PC-9 (cell line): ENCODE results near the gene NAT8L. TPM values are rescaled to one million over a fixed set of nuclear protein-coding genes. Genes with fewer than 3 reads are reported as not detected.

Experiments used
- BruUV-seq: library from RNA; stranded (reverse); fragments of 400-500 nt; replicated peaks from 2 replicates; lab custom pipeline; 2021; lab: Mats Ljungman, UMichigan
- CTCF ChIA-PET: fragments of 300-600 bp; sonication (Branson Sonifier 250); formaldehyde crosslinking; loops from one replicate; lab custom pipeline; 2022; ENCODE audit warnings: antibody characterized with exemption; lab: Charles Lee
- POLR2A ChIA-PET: fragments of 300-600 bp; sonication (Branson Sonifier 250); formaldehyde crosslinking; loops from one replicate; lab custom pipeline; 2022; ENCODE audit warnings: antibody characterized with exemption; ENCODE audit not compliant: unreplicated experiment; lab: Charles Lee
- DNase-seq, 2 experiments: peaks; one replicate each; pipeline versions ENCODE4 v3.0.0 to v3.0.0-alpha.2; 2015 to 2022; ENCODE audit warnings: mixed read lengths in 1 of 2
- H2AFZ ChIP-seq: fragments of 200-600 bp; sonication (generic); 2 replicates; pipeline ENCODE4 v1.8.1; 2017; ENCODE audit warnings: antibody characterized with exemption
- H3F3A ChIP-seq: fragments of 200-600 bp; sonication (generic); 2 replicates; pipeline ENCODE4 v1.8.1; 2017; ENCODE audit warnings: antibody characterized with exemption, mild to moderate bottlenecking, low read depth; ENCODE audit not compliant: insufficient read depth
- H3K27ac ChIP-seq: fragments of 200-600 bp; sonication (generic); 2 replicates; pipeline ENCODE4 v1.6.1; 2016; ENCODE audit warnings: mixed run types
- H3K27me3 ChIP-seq: fragments of 200-600 bp; sonication (generic); 2 replicates; pipeline ENCODE4 v1.6.1; 2016; ENCODE audit warnings: low read depth, mixed run types; ENCODE audit not compliant: insufficient read depth
- H3K36me3 ChIP-seq: fragments of 200-600 bp; sonication (generic); 2 replicates; pipeline ENCODE4 v1.6.1; 2016; ENCODE audit warnings: low read depth, mixed run types
- H3K4me1 ChIP-seq: fragments of 200-600 bp; sonication (generic); replicated peaks from 2 replicates; pipeline ENCODE4 v1.6.1; 2016; ENCODE audit warnings: mixed run types; ENCODE audit not compliant: insufficient read depth
- H3K4me2 ChIP-seq: fragments of 200-600 bp; sonication (generic); 2 replicates; pipeline ENCODE4 v1.6.1; 2017; ENCODE audit warnings: mixed run types
- H3K4me3 ChIP-seq: fragments of 200-600 bp; sonication (generic); 2 replicates; pipeline ENCODE4 v1.6.1; 2016; ENCODE audit warnings: mixed run types
- H3K79me2 ChIP-seq: fragments of 200-600 bp; sonication (generic); 2 replicates; pipeline ENCODE4 v1.6.1; 2017; ENCODE audit warnings: low read depth, mixed run types
- H3K9me2 ChIP-seq: fragments of 200-600 bp; sonication (generic); 2 replicates; pipeline ENCODE4 v1.8.1; 2017; ENCODE audit warnings: mild to moderate bottlenecking; ENCODE audit not compliant: insufficient read depth
- H3K9me3 ChIP-seq: fragments of 200-600 bp; sonication (generic); 2 replicates; pipeline ENCODE4 v1.8.1; 2016; ENCODE audit warnings: low read depth; ENCODE audit not compliant: insufficient read depth
- H4K20me1 ChIP-seq: fragments of 200-600 bp; sonication (generic); 2 replicates; pipeline ENCODE4 v1.8.1; 2017; ENCODE audit not compliant: insufficient read depth
- CTCF ChIP-seq: fragments of 200-600 bp; sonication (generic); conservative IDR thresholded peaks from 2 replicates; pipeline ENCODE4 v1.6.1; 2017; ENCODE audit warnings: mixed run types, antibody characterized with exemption, mild to moderate bottlenecking, moderate library complexity
- EZH2 ChIP-seq: fragments of 200-600 bp; sonication (generic); IDR thresholded peaks from 2 replicates; pipeline ENCODE4 v1.8.0; 2017; ENCODE audit warnings: antibody characterized with exemption, low read depth
- intact Hi-C: fragments of 100-400 bp; cut with micrococcal nuclease; formaldehyde crosslinking; loops from one replicate; pipeline ENCODE4 v1.10.0; 2022; ENCODE audit not compliant: unreplicated experiment
- total RNA-seq: library from RNA; stranded (reverse); gene quantifications from 2 replicates; pipeline ENCODE4 v1.2.3, GENCODE V29; 2021

NAT8L gene
- total RNA-seq, 1 experiment from 2014 or later: 2.1 TPM

GRCh38 chr4:2065106-2065930, 6.2 kb downstream of the NAT8L start:
- Histone ChIP-seq H2AFZ (no peak overlapping the region), H3K4me2 (no peak overlapping the region), H3K27ac (no peak overlapping the region), H3K79me2 (no peaks in the 10 kb centered on the region), H3K4me1 (no peaks in the 10 kb centered on the region), H3F3A (peaks cover 3% of the 10 kb centered on the region; the same call in 1 of the 2 replicates), H3K9me3 (no peaks in the 10 kb centered on the region), H3K27me3 (no peaks in the 10 kb centered on the region), H3K36me3 (no peaks in the 10 kb centered on the region), H4K20me1 (no peaks in the 10 kb centered on the region), H3K4me3 (no peak overlapping the region), H3K9me2 (no peaks in the 10 kb centered on the region)
- POLR2A ChIA-PET: no interaction called here
- TF ChIP-seq CTCF (no peak), EZH2 (no peak)
- BruUV-seq: no TSS peak
- no peak for DNase-seq
- CTCF ChIA-PET: no interaction called here
- intact Hi-C loops: no loop called here

DNA sequence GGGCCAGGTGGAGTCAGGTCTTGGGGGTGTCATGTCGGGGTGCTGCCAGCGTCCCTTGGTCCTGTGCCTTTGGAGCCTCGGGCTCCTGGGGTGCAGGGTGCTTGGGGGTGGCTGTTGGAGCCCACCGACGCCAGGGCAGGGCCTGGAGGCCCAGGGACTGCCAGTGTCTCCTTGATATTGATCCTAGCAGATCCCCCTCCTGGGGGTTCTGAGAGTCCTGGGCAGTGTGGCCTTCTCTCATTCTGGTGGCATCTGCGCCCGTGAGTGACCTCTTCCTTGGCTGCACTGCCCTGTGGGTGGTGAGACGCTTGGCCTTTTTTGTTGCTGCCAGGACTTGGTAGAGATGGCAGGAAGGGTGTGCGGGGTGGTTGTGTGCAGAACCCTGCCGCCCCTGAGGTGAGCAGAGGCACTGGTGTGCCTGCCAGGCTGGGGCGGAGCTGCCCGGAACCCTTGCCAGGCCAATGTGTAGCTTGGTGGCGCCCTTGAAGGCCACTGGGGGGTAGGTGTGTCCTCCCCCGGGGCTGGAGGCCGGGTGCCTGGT, 7.0 kb downstream of the NAT8L start:
- DNase-seq: no peak
- Histone ChIP-seq H3F3A (peaks cover 3% of the 10 kb centered on the region; the same call in 1 of the 2 replicates), H3K4me2 (no peak overlapping the region), H2AFZ (no peak overlapping the region), H3K4me1 (no peaks in the 10 kb centered on the region), H3K79me2 (no peaks in the 10 kb centered on the region), H3K4me3 (no peak overlapping the region), H4K20me1 (no peaks in the 10 kb centered on the region), H3K27ac (no peak overlapping the region), H3K27me3 (no peaks in the 10 kb centered on the region), H3K36me3 (no peaks in the 10 kb centered on the region), H3K9me3 (no peaks in the 10 kb centered on the region), H3K9me2 (no peaks in the 10 kb centered on the region)
- intact Hi-C loops: no loop called here
- ChIA-PET CTCF (no interaction called here), POLR2A (no interaction called here)
- TF ChIP-seq EZH2 (no peak), CTCF (no peak)
- BruUV-seq: no TSS peak

DNA sequence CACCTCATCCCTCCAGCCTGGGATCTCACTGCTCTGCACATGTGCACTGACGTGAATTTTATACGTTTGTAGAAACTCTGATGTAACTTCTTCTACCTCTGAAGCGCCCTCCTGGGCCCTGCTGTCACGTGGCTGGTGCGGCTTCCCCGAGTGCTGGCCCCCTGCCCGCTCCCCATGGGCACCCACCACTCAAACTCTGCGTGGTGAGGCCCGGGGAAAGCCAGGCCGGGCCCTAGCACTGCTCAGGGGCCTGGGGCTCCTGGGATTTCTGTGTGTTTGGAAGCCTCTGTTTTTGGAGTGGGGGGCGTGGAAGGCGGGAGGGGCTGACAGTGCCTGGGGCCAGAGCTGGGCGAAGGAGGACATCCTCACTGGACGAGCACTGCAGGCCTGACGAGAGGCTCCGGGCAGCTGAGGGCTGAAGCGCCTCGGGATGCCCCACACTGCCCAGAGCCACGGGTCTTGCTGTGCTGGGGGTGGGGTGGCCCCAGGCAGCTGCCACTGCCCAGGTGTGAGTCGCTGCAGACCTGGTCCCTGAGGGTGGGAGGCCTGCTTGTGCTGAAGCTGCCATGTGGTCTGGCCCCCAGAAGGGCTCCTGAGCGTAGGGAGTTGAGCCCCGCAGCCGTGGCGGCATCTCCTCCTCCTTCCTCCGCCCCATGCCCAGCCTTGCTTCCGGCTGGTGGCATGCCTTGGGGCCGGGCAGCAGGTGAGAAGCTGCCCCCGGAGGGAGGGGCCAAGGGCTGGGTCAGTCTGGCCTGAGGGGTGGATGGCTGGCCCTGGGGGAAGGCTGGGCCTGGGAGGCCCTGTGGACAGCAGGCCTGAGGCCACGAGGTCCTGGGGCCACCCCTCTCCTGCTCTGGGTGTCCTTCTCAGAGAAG, 7.7 kb downstream of the NAT8L start:
- peaks cover 3% of the 10 kb centered on the region; the same call in 1 of the 2 replicates for H3F3A ChIP-seq
- no peaks in the 10 kb centered on the region for H4K20me1 ChIP-seq
- H3K27ac ChIP-seq: no peak overlapping the region
- no peaks in the 10 kb centered on the region for H3K36me3 ChIP-seq
- intact Hi-C loops: no loop called here
- DNase-seq: peak in 1 of 2 experiments; percentile 45
- no peaks in the 10 kb centered on the region for H3K9me3 ChIP-seq
- no peaks in the 10 kb centered on the region for H3K9me2 ChIP-seq
- no peaks in the 10 kb centered on the region for H3K27me3 ChIP-seq
- CTCF ChIA-PET: no interaction called here
- no peak for TF ChIP-seq CTCF
- TF ChIP-seq EZH2: no peak
- H3K4me1 ChIP-seq: no peaks in the 10 kb centered on the region
- H3K4me3 ChIP-seq: no peak overlapping the region
- no peaks in the 10 kb centered on the region for H3K79me2 ChIP-seq
- no TSS peak for BruUV-seq
- POLR2A ChIA-PET: no interaction called here
- no peak overlapping the region for H3K4me2 ChIP-seq
- H2AFZ ChIP-seq: no peak overlapping the region
